Cardiac muscle cell (in vitro differentiated cells and primary cell): ENCODE results near the gene GUK1. TPM values are rescaled to one million over a fixed set of nuclear protein-coding genes. Genes with fewer than 3 reads are reported as not detected.
A peak's percentile ranks its signal among the peaks of the same experiment; 100 is the strongest.

Source experiments
- DNase-seq, 2 donors: peaks; one replicate each; pipeline versions ENCODE4 v3.0.0 to v3.0.0-alpha.2; 2010 to 2017; ENCODE audit warnings: low read depth in 1 of 2, low spot score in 1 of 2
- H3K27ac ChIP-seq: fragments of 200-600 bp; sonication (generic); 2 replicates; pipeline ENCODE4 v1.5.1; 2016
- H3K27me3 ChIP-seq: fragments of 200-600 bp; sonication (generic); 2 replicates; pipeline ENCODE4 v1.6.0; 2016; ENCODE audit warnings: control low read depth
- H3K36me3 ChIP-seq: fragments of 200-600 bp; sonication (generic); 2 replicates; pipeline ENCODE4 v1.5.1; 2016; ENCODE audit warnings: control low read depth
- H3K4me1 ChIP-seq: fragments of 200-600 bp; sonication (generic); 2 replicates; pipeline ENCODE4 v1.8.1; 2017; ENCODE audit warnings: low read depth, mild to moderate bottlenecking, mixed run types
- H3K4me3 ChIP-seq: fragments of 200-600 bp; sonication (generic); 2 replicates; pipeline ENCODE4 v1.5.1; 2016; ENCODE audit warnings: mild to moderate bottlenecking
- H3K9me3 ChIP-seq: fragments of 200-600 bp; sonication (generic); 2 replicates; pipeline ENCODE4 v1.5.1; 2017; ENCODE audit warnings: low read depth, mild to moderate bottlenecking, control low read depth
- polyA plus RNA-seq: library from polyadenylated mRNA; unstranded; fragments of >200 nt; fragmentation: Nextera tagmentation; extraction: Ambion mirVana; gene quantifications from 2 replicates; pipeline ENCODE4 v1.2.1, GENCODE V29; 2016
- total RNA-seq: library from RNA; depleted of rRNA; stranded (reverse); fragments of >200 nt; gene quantifications from 2 replicates; pipeline ENCODE4 v1.2.3, GENCODE V29; 2016
- TF ChIP-seq, protein P1 (sequence below): IDR thresholded peaks from 2 replicates; pipeline ENCODE4 v1.5.1; 2012; ENCODE audit warnings: low read depth, mild to moderate bottlenecking, low read length

Gene GUK1
- total and polyA plus RNA-seq, 2 experiments from 2014 or later = 354 to 450 TPM

DNA sequence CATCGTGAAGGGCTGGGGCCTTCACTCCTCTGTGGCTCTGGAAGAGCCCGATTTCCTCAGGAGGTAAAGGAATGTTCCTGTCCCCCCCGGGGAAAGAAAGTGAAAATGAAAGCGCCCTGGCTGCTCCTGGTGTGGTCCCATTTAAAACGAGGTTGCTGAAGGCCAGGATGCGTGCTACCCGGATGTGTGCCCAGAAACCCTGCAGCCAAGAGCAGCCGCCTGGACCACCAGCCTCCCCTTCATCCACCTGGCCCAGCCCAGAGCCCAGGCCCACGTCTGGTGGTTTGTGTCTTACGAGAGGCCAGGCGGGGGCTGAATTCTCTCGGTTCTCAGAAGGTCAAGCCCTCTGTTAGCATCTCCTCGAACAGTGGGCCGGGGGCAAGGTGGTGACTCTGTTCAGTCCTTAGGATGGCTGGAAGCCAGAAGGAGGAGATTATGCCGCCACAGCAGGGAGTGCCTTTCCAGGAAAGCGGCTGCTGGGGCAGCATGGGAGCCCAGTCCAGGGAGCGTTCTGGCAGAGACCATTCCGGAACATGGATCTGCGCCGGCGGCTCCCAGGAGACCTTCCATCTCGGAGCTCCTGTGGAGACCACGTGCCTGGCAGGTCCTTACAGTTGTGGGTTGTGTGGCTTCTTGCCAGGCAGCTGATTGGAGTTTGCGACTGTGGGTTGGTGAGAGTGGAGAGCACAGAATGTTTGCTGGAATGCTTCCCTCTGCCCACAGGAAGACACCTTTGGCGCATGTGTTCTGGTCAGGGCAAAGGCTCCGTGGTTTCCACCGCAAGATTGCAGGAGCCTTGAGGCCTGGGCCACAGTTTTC is 1.4 kb downstream of the GUK1 start:
- Histone ChIP-seq H3K27ac (no peak overlapping the region), H3K27me3 (peaks cover 19% of the 10 kb centered on the region), H3K9me3 (no peaks in the 10 kb centered on the region), H3K36me3 (no peaks in the 10 kb centered on the region), H3K4me1 (peaks cover 10% of the 10 kb centered on the region), H3K4me3 (peak overlapping the region; percentile 49)
- TF ChIP-seq, protein P1, sequence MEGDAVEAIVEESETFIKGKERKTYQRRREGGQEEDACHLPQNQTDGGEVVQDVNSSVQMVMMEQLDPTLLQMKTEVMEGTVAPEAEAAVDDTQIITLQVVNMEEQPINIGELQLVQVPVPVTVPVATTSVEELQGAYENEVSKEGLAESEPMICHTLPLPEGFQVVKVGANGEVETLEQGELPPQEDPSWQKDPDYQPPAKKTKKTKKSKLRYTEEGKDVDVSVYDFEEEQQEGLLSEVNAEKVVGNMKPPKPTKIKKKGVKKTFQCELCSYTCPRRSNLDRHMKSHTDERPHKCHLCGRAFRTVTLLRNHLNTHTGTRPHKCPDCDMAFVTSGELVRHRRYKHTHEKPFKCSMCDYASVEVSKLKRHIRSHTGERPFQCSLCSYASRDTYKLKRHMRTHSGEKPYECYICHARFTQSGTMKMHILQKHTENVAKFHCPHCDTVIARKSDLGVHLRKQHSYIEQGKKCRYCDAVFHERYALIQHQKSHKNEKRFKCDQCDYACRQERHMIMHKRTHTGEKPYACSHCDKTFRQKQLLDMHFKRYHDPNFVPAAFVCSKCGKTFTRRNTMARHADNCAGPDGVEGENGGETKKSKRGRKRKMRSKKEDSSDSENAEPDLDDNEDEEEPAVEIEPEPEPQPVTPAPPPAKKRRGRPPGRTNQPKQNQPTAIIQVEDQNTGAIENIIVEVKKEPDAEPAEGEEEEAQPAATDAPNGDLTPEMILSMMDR = no peak
- DNase-seq = peak in 1 of 2 donors; percentile 96

DNA sequence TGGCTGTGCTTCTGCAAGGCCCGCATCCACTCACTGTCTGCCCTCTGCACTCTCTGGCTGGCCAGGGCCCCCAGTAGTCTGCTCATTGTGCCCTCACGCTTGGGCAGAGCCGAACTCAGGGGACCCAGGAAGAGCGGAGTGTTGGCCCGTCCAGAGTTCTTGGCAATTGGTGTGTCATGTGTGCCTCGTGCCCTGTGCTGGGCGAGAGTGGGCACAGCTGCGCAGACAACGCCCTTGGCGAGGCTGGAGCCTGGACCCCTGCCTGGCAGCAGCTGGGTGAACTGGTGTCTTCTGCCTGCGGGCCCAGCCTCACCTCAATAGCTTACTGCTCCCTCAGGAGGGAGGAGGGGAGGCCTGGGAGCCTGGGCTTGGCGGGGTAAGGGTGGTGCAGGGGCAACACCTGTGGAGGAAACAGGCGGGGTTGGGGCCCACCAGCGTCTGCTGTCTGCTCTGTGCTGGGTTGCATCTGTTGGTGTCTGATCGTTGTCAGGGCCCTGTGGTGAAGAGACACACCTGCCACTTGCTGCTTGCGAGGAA is 2.1 kb downstream of the GUK1 start:
- Histone ChIP-seq H3K27ac (no peak overlapping the region), H3K36me3 (no peaks in the 10 kb centered on the region), H3K27me3 (peaks cover 11% of the 10 kb centered on the region), H3K4me1 (peaks cover 10% of the 10 kb centered on the region), H3K9me3 (no peaks in the 10 kb centered on the region), H3K4me3 (no peak overlapping the region)
- TF ChIP-seq, protein P1 = no peak
- no peak for DNase-seq

DNA sequence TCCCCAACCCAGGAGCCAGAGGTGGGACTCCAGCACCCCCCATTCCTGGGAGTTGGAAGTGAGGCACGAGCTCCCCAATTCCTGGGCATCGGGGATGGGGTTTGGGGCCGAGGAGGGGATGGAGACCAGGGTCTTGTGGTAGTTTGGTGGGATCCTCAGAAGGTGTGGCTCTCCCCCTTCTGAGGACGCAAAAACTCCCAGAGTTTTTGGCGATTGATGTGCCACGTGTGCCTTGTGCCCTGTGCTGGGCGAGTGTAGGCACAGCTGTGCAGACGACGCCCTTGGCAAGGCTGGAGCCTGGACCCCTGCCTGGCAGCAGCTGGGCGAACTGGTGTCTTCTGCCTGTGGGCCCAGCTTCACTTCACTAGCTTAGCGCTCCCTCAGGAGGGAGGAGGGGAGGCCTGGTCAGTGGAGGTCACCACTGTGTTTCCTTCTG is 2.6 kb downstream of the GUK1 start:
- Histone ChIP-seq H3K4me3 (no peak overlapping the region), H3K9me3 (no peaks in the 10 kb centered on the region), H3K27me3 (peaks cover 6% of the 10 kb centered on the region), H3K4me1 (peaks cover 10% of the 10 kb centered on the region), H3K27ac (no peak overlapping the region), H3K36me3 (no peaks in the 10 kb centered on the region)
- TF ChIP-seq, protein P1 = no peak
- DNase-seq = no peak

DNA sequence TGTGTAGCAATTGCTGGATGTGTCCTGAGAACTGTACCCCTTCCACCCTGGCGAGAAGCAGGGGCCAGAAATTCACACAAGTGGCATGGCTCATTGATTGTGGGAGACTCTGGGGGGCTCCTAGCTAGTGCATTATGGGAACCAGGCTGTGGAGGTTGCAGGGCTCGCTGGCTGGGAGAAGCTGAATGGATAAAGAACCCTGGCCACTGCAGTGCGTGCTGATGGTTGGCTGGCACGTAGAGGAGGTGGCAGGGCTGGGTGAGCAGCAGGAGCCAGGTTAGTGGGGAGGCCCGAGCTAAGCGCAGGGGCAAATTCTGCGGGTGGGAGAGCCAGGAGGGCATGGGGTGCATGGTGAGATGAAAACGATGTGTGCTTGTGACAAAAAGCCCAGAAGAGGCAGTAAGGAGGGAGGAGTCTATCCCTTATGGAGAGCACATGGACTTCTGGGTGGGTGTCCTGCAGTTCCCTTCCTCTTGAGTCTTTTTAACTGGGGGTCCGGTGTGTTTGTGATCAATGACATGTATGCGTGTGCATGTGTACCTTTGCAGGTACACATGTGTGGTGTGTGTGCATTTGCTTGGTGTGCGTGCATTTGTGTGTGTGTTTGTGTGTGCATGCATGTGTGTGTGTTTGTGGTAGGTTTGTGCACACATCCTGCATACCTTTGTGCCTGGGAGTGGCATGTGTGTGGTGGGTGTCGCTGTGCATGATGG is 3.6 kb downstream of the GUK1 start:
- H3K27ac ChIP-seq = no peak overlapping the region
- no peak overlapping the region for H3K4me3 ChIP-seq
- no peak for DNase-seq
- TF ChIP-seq, protein P1 = no peak
- peaks cover 10% of the 10 kb centered on the region for H3K4me1 ChIP-seq
- H3K27me3 ChIP-seq = no peaks in the 10 kb centered on the region
- no peaks in the 10 kb centered on the region for H3K9me3 ChIP-seq
- no peaks in the 10 kb centered on the region for H3K36me3 ChIP-seq

DNA sequence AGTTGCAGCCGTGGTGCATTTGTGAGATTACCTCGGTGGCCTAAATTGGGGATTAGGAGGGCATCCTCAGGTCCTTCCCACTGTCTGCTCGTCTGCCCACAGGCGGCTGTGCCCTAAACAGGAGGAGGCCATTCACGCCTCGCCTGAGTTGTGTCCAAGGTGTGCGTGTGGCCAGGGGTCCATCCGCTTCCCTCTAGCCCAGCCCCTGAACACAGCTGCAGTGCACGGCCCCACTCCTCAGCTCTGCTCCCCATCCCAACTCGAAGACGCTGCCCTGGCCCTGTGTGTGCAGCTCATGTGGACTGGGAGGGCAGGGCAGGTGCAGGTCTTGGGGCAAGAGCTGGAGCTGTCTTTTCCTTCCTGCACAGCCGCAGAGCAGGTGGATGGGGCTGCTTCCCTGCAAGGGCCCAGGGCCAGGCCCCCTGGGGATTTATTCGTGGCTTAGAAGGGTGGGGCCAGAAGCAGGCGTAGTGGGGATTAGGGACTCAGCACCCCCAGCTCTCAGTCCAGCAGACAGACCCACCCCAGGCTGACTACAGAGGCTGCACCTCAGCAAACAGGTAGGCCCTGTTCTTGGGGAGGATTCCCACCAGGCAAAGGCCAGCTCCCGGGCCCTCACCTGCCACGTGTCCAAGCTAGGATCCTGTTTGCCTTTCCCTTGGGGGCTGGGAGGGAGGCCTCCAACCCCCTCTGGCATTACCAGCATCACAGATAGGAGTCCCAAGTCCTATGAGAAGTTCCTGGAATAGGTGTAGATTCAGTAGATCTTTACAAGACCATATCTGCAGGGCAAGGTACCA is 4.3 kb downstream of the GUK1 start:
- H3K27me3 ChIP-seq = no peaks in the 10 kb centered on the region
- H3K4me1 ChIP-seq = peaks cover 10% of the 10 kb centered on the region
- H3K27ac ChIP-seq = no peak overlapping the region
- H3K9me3 ChIP-seq = no peaks in the 10 kb centered on the region
- TF ChIP-seq, protein P1 = no peak
- no peaks in the 10 kb centered on the region for H3K36me3 ChIP-seq
- H3K4me3 ChIP-seq = no peak overlapping the region
- no peak for DNase-seq
